Measurements from ENCODE around the gene MYL5. TPM values are rescaled to one million over a fixed set of nuclear protein-coding genes. Genes with fewer than 3 reads are reported as not detected.
A peak's percentile ranks its signal among the peaks of the same experiment; 100 is the strongest.

MYL5 gene
- total and polyA plus RNA-seq, 2 experiments from 2014 or later = 21.9 to 24.5 TPM

- DNase-seq = no peak
- H3K36me3 ChIP-seq (ENCODE audit: low read depth) = no peaks in the 10 kb centered on the region
- no peak overlapping the region for H2AFZ ChIP-seq
- 79 to 91% methylated on average over 31 to 55 of the region's 58 CpGs for WGBS, 2 experiments (ENCODE audit: low coverage in 1 of 2, low lambda C conversion rate in 2 of 2, missing lambda C conversion rate in 2 of 2)
- H3K9me2 ChIP-seq (ENCODE audit: insufficient read depth) = no peaks in the 10 kb centered on the region
- no peaks in the 10 kb centered on the region for H4K20me1 ChIP-seq (ENCODE audit: insufficient read depth)
- H3K9me3 ChIP-seq (ENCODE audit: low read depth) = no peaks in the 10 kb centered on the region
- H3K4me1 ChIP-seq (ENCODE audit: insufficient read depth) = peaks cover under 1% of the 10 kb centered on the region; the same call in 1 of the 2 replicates
- no peaks in the 10 kb centered on the region for H3K79me2 ChIP-seq (ENCODE audit: insufficient read depth)
- H3F3A ChIP-seq (ENCODE audit: insufficient read depth) = no peaks in the 10 kb centered on the region
- no peak overlapping the region for H3K4me3 ChIP-seq
- no peak overlapping the region for H3K27ac ChIP-seq
- H3K4me2 ChIP-seq (ENCODE audit: unreplicated experiment) = no peak overlapping the region
- no peaks in the 10 kb centered on the region for H3K27me3 ChIP-seq (replicated peaks; ENCODE audit: insufficient read depth)
- H3K9ac ChIP-seq = no peak overlapping the region
- TF ChIP-seq EZH2phosphoT487 (IDR thresholded peaks at IDR 0.05; ENCODE audit: insufficient read depth, low read depth) (no peak), EZH2 (IDR thresholded peaks at IDR 0.05; ENCODE audit: insufficient read depth, poor library complexity, severe bottlenecking) (no peak)
- in situ Hi-C loops (cut with MboI) = no loop called here
Measured at GRCh38 chr4:681736-682451, 7.6 kb downstream of the MYL5 start.

- no peak for DNase-seq
- TF ChIP-seq EZH2 (IDR thresholded peaks at IDR 0.05; ENCODE audit: insufficient read depth, poor library complexity, severe bottlenecking) = no peak
- no peak for TF ChIP-seq EZH2phosphoT487 (IDR thresholded peaks at IDR 0.05; ENCODE audit: insufficient read depth, low read depth)
Measured at GRCh38 chr4:682490-683172, 8.3 kb downstream of the MYL5 start.

GRCh38 chr4:683247-683897 is 9.0 kb downstream of the MYL5 start:
- Histone ChIP-seq H3K4me2 (ENCODE audit: unreplicated experiment) (no peak overlapping the region), H3K4me1 (ENCODE audit: insufficient read depth) (peaks cover 14% of the 10 kb centered on the region), H3K4me3 (no peak overlapping the region), H3K27me3 (replicated peaks; ENCODE audit: insufficient read depth) (no peaks in the 10 kb centered on the region), H3K9ac (no peak overlapping the region), H3K27ac (no peak overlapping the region), H3K9me3 (ENCODE audit: low read depth) (no peaks in the 10 kb centered on the region), H4K20me1 (ENCODE audit: insufficient read depth) (no peaks in the 10 kb centered on the region), H3K79me2 (ENCODE audit: insufficient read depth) (no peaks in the 10 kb centered on the region), H3K9me2 (ENCODE audit: insufficient read depth) (no peaks in the 10 kb centered on the region), H3K36me3 (ENCODE audit: low read depth) (no peaks in the 10 kb centered on the region), H2AFZ (no peak overlapping the region), H3F3A (ENCODE audit: insufficient read depth) (peaks cover 10% of the 10 kb centered on the region; the same call in 1 of the 2 replicates)
- no peak for DNase-seq
- 77 to 79% methylated on average over 22 to 25 of the region's 25 CpGs for WGBS, 2 experiments (ENCODE audit: low coverage in 1 of 2, low lambda C conversion rate in 2 of 2, missing lambda C conversion rate in 2 of 2)
- in situ Hi-C loops (cut with MboI) = no loop called here
- TF ChIP-seq EZH2phosphoT487 (IDR thresholded peaks at IDR 0.05; ENCODE audit: insufficient read depth, low read depth) = no peak
- no peak for TF ChIP-seq EZH2 (IDR thresholded peaks at IDR 0.05; ENCODE audit: insufficient read depth, poor library complexity, severe bottlenecking)

More at GRCh38 chr4:682490-683172, 8.3 kb downstream of the MYL5 start:
- Histone ChIP-seq H3K4me3 (no peak overlapping the region), H3K9me3 (ENCODE audit: low read depth) (no peaks in the 10 kb centered on the region), H3K9ac (no peak overlapping the region), H3K36me3 (ENCODE audit: low read depth) (no peaks in the 10 kb centered on the region), H4K20me1 (ENCODE audit: insufficient read depth) (no peaks in the 10 kb centered on the region), H3K9me2 (ENCODE audit: insufficient read depth) (no peaks in the 10 kb centered on the region), H3F3A (ENCODE audit: insufficient read depth) (peaks cover 3% of the 10 kb centered on the region; the same call in 1 of the 2 replicates), H3K27ac (no peak overlapping the region), H3K27me3 (replicated peaks; ENCODE audit: insufficient read depth) (no peaks in the 10 kb centered on the region), H3K79me2 (ENCODE audit: insufficient read depth) (no peaks in the 10 kb centered on the region), H3K4me1 (ENCODE audit: insufficient read depth) (peaks cover 7% of the 10 kb centered on the region), H3K4me2 (ENCODE audit: unreplicated experiment) (no peak overlapping the region), H2AFZ (no peak overlapping the region)
- in situ Hi-C loops (cut with MboI) = no loop called here
- WGBS, 2 experiments (ENCODE audit: low coverage in 1 of 2, low lambda C conversion rate in 2 of 2, missing lambda C conversion rate in 2 of 2) = 83 to 88% methylated on average over 23 of the region's 23 CpGs

GRCh38 chr4:683982-684622 is 9.8 kb downstream of the MYL5 start:
- Histone ChIP-seq H3K4me1 (ENCODE audit: insufficient read depth) (peaks cover 19% of the 10 kb centered on the region), H3F3A (ENCODE audit: insufficient read depth) (peaks cover 12% of the 10 kb centered on the region; the same call in 1 of the 2 replicates), H3K9ac (no peak overlapping the region), H3K9me2 (ENCODE audit: insufficient read depth) (no peaks in the 10 kb centered on the region), H3K9me3 (ENCODE audit: low read depth) (no peaks in the 10 kb centered on the region), H2AFZ (no peak overlapping the region), H3K4me2 (ENCODE audit: unreplicated experiment) (no peak overlapping the region), H3K4me3 (no peak overlapping the region), H4K20me1 (ENCODE audit: insufficient read depth) (no peaks in the 10 kb centered on the region), H3K79me2 (ENCODE audit: insufficient read depth) (no peaks in the 10 kb centered on the region), H3K27me3 (replicated peaks; ENCODE audit: insufficient read depth) (no peaks in the 10 kb centered on the region), H3K36me3 (ENCODE audit: low read depth) (no peaks in the 10 kb centered on the region), H3K27ac (no peak overlapping the region)
- TF ChIP-seq EZH2 (IDR thresholded peaks at IDR 0.05; ENCODE audit: insufficient read depth, poor library complexity, severe bottlenecking) (no peak), EZH2phosphoT487 (IDR thresholded peaks at IDR 0.05; ENCODE audit: insufficient read depth, low read depth) (no peak)
- DNase-seq = peak; percentile 89
- in situ Hi-C loops (cut with MboI) = no loop called here
- 37 to 38% methylated on average over 15 to 19 of the region's 19 CpGs for WGBS, 2 experiments (ENCODE audit: low coverage in 1 of 2, low lambda C conversion rate in 2 of 2, missing lambda C conversion rate in 2 of 2)
